Measurements from ENCODE around the gene NOTCH4.
A peak's percentile ranks its signal among the peaks of the same experiment; 100 is the strongest.
"Not testable (repeated sequence)": the region's sequence is repeated elsewhere in the genome, so short reads cannot be mapped to it uniquely, and the experiment has no call there.

Gene NOTCH4

GRCh38 chr6:32223258-32224235 lies at the start of gene NOTCH4:
Gene NOTCH4, minus strand, starts transcription at chr6:32224067. Its CDS starts 139 bp downstream, at chr6:32223928.
- no peak for DNase-seq

GRCh38 chr6:32271429-32271828 lies 47.6 kb upstream of the NOTCH4 start:
- no peak for DNase-seq

GRCh38 chr6:32268459-32268858 lies 44.6 kb upstream of the NOTCH4 start:
- not testable (repeated sequence) for DNase-seq

- DNase-seq: no peak
Observed at GRCh38 chr6:32267035-32267434, 43.2 kb upstream of the NOTCH4 start.

- DNase-seq: not testable (repeated sequence)
Observed at GRCh38 chr6:32257262-32257661, 33.4 kb upstream of the NOTCH4 start.

GRCh38 chr6:32255199-32256153 lies 31.6 kb upstream of the NOTCH4 start:
- DNase-seq: peak; percentile 89

- DNase-seq: no peak
Observed at GRCh38 chr6:32254761-32255198, 30.9 kb upstream of the NOTCH4 start.

GRCh38 chr6:32252331-32253009 lies 28.6 kb upstream of the NOTCH4 start:
- no peak for DNase-seq

GRCh38 chr6:32249262-32249661 lies 25.4 kb upstream of the NOTCH4 start:
- no peak for DNase-seq

- no peak for DNase-seq
Observed at GRCh38 chr6:32247401-32247800, 23.5 kb upstream of the NOTCH4 start.

- DNase-seq: peak; percentile 90
Observed at GRCh38 chr6:32244946-32245398, 21.1 kb upstream of the NOTCH4 start.

GRCh38 chr6:32244270-32244669 lies 20.4 kb upstream of the NOTCH4 start:
- DNase-seq: no peak

GRCh38 chr6:32242318-32242813 lies 18.5 kb upstream of the NOTCH4 start:
- not testable (repeated sequence) for DNase-seq

GRCh38 chr6:32240686-32241085 lies 16.8 kb upstream of the NOTCH4 start:
- no peak for DNase-seq

GRCh38 chr6:32239462-32239861 lies 15.6 kb upstream of the NOTCH4 start:
- DNase-seq: no peak

- no peak for DNase-seq
Observed at GRCh38 chr6:32234934-32235333, 11.1 kb upstream of the NOTCH4 start.

- no peak for DNase-seq
Observed at GRCh38 chr6:32226434-32226833, 2.6 kb upstream of the NOTCH4 start.

GRCh38 chr6:32224696-32225095 lies 829 bp upstream of the NOTCH4 start:
- no peak for DNase-seq

GRCh38 chr6:32222333-32223230 lies 1.3 kb downstream of the NOTCH4 start:
- DNase-seq: no peak

GRCh38 chr6:32220021-32220420 lies 3.8 kb downstream of the NOTCH4 start:
- DNase-seq: no peak

- DNase-seq: no peak
Observed at GRCh38 chr6:32218167-32218566, 5.7 kb downstream of the NOTCH4 start.

All from right hindlimb (tissue), 1 donor.